Measurements from ENCODE around the gene PRPF40B. TPM values are rescaled to one million over a fixed set of nuclear protein-coding genes. Genes with fewer than 3 reads are reported as not detected.
A peak's percentile ranks its signal among the peaks of the same experiment; 100 is the strongest.
"Not testable (repeated sequence)": the region's sequence is repeated elsewhere in the genome, so short reads cannot be mapped to it uniquely, and the experiment has no call there.

Gene PRPF40B
- polyA plus RNA-seq (ENCODE audit: insufficient read length) = 18.1 TPM

DNA sequence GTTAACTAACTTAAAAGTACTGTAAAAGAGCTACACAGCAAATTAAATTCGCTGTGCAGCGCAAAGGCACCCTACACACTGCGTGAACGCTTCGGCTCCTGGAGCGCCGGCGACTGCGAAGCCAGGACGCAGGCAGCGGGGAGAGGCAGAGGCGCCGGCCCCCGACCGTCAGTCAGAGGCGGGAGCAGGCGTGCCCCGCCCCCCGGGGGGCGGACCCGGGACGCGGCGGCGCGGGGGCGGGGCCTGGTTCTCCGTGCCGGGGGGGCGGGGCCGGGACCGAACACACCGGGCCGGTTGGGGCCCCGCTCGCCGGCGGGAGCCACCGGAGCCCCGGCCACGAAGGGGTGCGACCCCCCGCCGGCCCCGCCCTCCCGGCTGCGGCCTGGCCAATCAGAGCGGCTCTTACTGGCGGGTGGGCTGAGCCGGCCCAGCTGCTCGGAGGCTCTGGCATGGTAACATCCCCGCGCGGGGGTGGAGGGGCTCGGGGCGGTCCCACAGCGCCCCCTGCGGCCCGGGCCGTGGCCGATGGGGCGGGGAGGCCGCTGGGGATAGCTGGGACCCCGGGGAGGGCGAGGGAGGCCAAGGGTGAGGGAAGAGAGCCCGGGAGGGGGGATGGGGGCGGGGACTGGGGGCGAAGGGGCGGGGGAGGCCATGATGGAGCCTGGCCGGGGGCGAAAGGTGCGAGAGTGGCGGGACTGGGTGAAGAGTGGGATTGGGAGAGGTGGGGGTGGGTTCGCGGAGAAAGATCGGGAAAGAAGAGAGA lies at the start of gene PRPF40B:
TSS of gene PRPF40B (plus strand) at position 420 of the 763 bp plus-strand sequence. CDS start at position 450, 30 bp downstream.
- DNase-seq = peak; percentile 86

GRCh38 chr12:49577589-49578315 lies 45.6 kb upstream of the PRPF40B start:
- no peak for DNase-seq

GRCh38 chr12:49578471-49579112 lies 44.8 kb upstream of the PRPF40B start:
- no peak for DNase-seq

GRCh38 chr12:49580572-49581535 lies 42.5 kb upstream of the PRPF40B start:
- peak; percentile 80 for DNase-seq

GRCh38 chr12:49582201-49582600 lies 41.2 kb upstream of the PRPF40B start:
- no peak for DNase-seq

- no peak for DNase-seq
Measured at GRCh38 chr12:49582850-49583249, 40.5 kb upstream of the PRPF40B start.

- peak; percentile 68 for DNase-seq
Measured at GRCh38 chr12:49583366-49584094, 39.8 kb upstream of the PRPF40B start.

DNA sequence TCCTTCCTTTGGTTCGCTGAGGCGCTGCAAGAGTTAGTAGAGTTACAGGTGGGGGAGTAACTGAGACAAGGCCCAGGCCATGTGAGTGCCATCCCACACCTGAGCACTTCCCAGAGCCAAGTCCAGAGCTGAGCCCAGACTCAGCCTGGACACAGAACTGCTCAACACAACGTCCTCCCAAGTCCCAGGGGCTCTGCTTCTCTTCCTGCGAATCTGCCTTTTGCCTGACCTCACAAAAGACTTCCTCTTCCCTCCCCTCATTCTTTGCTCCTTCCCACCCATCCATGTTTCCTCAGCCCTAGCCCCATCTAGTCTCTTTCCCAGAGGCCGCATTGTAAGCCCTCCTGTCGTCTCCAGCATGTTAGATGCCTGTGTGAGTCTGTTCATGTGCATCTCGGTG lies 38.8 kb upstream of the PRPF40B start:
- peak; percentile 58 for DNase-seq

- DNase-seq = no peak
Measured at GRCh38 chr12:49585477-49586459, 37.6 kb upstream of the PRPF40B start.

DNA sequence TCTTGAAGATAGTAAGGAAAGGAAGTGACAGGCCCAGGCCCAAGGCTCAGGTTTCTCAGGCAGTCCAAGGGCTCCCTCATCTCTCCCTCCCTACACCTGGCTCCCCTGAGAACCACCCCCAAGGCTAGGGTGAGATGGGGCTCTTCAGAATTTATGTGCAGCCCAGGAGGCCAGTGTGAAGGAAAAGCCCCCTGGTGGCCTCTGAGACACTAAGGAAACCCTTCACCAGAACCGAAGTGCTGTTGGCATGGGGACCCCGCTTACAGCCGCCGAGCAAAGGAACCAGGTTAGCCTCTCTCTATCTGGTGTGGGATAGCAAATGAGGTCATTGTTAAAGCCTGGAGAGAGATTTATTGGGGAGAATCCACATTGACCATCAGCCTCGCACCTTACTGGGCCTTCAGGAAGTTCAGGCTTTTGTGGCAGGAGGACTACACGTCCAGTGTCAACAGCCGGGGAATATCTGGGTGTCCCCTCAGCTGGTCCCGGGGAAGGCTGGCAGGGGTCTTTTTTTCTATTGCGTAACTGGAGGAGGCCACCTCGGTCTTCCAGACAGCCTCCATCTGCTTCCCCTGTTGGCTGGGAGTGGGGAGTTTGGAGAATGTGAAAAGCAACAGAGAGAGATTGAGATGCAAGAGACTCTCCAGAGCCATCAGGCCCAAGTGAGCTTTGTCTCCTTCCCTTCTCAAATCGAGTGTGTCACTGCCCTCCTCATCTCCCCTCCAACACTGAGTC lies 36.0 kb upstream of the PRPF40B start:
- DNase-seq = no peak

DNA sequence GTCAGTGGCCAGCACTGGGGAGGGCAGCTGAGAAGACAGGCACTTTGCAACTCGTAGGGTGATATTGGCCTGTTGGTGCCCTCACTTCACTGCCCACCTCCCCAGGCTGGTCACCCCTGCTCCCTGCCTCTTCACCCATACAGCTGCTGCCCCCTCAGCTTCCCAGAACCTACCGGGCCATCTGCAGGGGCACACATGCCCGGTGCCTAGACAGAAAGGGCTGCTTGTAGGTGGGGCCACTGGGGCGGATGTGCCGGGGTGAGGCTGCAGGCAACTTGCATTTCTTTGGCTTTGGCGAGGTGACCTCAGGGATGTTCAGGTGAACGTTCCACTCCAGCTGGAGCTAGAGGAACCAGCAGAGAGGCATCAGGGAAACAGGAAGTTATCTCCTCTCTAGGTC lies 35.1 kb upstream of the PRPF40B start:
- DNase-seq = no peak

DNA sequence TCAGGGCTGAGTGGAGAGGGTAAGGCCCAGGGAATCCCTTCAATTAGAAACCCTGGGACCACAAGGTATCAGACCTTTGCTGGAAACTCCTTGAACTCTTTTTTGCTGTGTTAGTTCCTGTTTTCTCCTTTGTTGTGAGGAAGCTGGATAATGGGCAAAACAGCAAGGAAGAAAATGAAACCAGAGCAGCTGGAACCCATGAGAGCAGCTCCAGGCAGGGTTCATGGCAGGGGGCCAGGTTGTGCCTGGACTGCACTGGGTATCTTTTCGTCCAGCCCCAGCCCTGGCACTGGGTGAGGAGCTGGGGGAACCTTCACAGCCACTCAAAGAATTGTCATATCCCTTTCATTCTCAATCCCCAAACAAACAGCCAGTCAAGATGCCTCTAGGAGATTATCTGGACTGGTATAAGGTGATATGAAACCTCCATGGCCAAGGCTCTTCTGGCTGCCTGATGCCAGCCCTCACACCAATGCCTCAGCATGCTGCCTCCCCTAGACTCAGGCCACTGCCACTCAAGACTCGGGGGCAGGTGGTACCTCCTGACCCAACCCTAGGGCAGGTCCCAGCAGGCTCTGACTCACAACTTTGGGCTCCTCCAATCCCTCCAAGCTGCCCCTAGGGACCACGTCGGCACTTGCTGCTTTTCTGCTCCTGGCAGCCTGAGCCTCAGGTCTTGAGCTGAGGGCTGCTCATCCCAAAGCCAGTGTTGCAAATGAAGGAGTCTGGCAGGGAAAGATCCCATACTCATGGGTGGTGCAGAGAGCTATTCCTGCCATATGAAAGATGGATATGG lies 34.4 kb upstream of the PRPF40B start:
- no peak for DNase-seq

DNA sequence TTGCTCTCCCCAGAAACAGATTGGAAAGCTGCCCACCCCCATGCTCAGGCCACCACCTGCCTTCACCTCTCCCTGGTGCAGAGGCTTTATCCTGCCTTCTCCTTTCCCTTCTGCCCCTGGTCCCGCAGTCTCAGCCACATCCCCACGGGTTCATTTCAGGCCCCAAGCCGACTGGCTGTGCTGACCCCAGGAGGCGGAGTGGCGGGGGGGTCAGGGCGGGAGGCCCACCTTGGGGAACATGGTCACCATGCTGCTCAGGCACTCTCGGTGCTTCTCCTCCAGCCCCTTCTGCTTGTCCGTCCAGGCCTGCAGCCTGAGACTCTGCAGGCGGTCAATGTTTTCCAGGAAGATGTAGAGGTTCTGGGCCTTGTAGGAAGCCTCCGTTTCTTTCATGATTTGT lies 24.8 kb upstream of the PRPF40B start:
- DNase-seq = no peak

- DNase-seq = no peak
Measured at GRCh38 chr12:49599961-49600360, 23.4 kb upstream of the PRPF40B start.

DNA sequence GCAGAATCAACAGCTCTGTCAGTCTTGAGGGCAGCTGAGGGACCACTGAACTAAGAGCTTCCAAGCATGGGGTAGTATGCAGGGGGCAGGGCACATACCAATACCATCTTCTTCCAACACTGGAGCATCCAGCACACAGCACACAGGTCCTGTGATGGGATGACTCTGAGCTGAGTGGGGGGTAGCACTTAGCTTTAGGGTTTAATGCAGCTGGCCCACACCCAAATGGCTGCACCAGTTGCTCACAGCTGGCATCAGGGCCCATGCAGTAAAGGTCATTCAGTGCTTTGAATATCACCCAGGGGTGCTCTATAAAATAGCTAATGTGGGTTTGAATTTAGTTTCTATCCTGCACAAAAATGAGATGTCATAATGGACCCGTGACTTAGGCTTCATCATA lies 19.6 kb upstream of the PRPF40B start:
- no peak for DNase-seq

- DNase-seq = no peak
Measured at GRCh38 chr12:49604856-49605255, 18.5 kb upstream of the PRPF40B start.

DNA sequence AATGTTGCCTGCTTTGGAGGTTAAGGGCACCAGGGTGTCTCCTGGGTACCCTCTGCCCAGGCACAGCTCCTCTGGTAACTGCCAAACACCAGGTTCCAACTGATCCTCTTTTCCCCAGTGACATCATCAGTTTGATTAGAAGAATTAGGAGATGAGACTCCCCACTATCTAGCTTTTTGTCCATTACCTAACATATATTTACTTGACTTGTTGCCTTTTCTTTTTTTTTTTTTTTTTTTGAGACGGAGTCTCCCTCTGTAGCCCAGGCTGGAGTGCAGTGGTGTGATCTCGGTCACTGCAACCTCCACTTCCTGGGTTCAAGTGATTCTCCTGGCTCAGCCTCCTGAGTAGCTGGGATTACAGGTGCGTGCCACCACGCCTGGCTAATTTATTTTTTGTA lies 17.8 kb upstream of the PRPF40B start, which contains the start of gene FAM186B:
TSS of gene FAM186B (minus strand) at position 101 of the 400 bp plus-strand sequence. CDS start 162 bp downstream, outside the sequence.
- DNase-seq = not testable (repeated sequence)

All from hindlimb muscle (tissue), 1 donor.